Testis (tissue), 2 donors: Measurements from ENCODE around the gene ELMO1.

ENCODE experiments used
- CTCF ChIP-seq, 3 experiments: fragments of 450-650 bp in 2 of 3; fragments of 200-600 bp in 1 of 3; sonication (generic) in 1 of 3; IDR thresholded peaks; one replicate each; pipeline ENCODE4 v1.5.1; 2016 to 2019; ENCODE audit warnings: antibody characterized with exemption in 3 of 3, mild to moderate bottlenecking in 2 of 3, moderate library complexity in 1 of 3
- POLR2A ChIP-seq: fragments of 450-650 bp; IDR thresholded peaks from one replicate; pipeline ENCODE4 v1.6.1; 2017; ENCODE audit warnings: antibody characterized with exemption, mild to moderate bottlenecking, moderate library complexity

- no peak for TF ChIP-seq CTCF (IDR thresholded peaks at IDR 0.05)
- no peak for TF ChIP-seq POLR2A
Observed at GRCh38 chr7:36964297-36964696, 484.4 kb downstream of the ELMO1 start.
